Pancreas (tissue), 10 donors: ENCODE results near the gene ADCYAP1R1. TPM values are rescaled to one million over a fixed set of nuclear protein-coding genes. Genes with fewer than 3 reads are reported as not detected.

ENCODE experiments used
- ATAC-seq, 4 donors: fragments of 200-7000 bp; cut with Tn5 transposase; one replicate each; pipeline versions ENCODE4 v1.8.0 to v1.9.1; 2020; ENCODE audit warnings: mild to moderate bottlenecking in 4 of 4, moderate library complexity in 4 of 4
- DNase-seq, 6 donors: peaks; one replicate each; pipeline ENCODE4 v3.0.0-alpha.2; 2020
- FAIRE-seq: peaks from 2 replicates; lab custom pipeline; 2012; peaks lifted over from hg19 to GRCh38; lab: Jason Lieb, UNC
- H3K27ac ChIP-seq, 4 donors: fragments of 200-600 bp; sonication (generic); 1 replicate in 3 of 4; 2 replicates in 1 of 4; pipeline versions ENCODE4 v1.5.0 to v1.8.0; 2020
- H3K27me3 ChIP-seq, 4 donors: fragments of 200-600 bp; one replicate each; pipeline ENCODE4 v1.8.0; 2021
- H3K36me3 ChIP-seq, 3 donors: fragments of 200-600 bp; sonication (generic) in 1 of 3; one replicate each; pipeline versions ENCODE4 v1.5.0 to v1.8.0; 2020 to 2021
- H3K4me1 ChIP-seq, 3 donors: fragments of 200-600 bp; one replicate each; pipeline ENCODE4 v1.8.0; 2021
- H3K4me3 ChIP-seq, 4 donors: fragments of 200-600 bp; sonication (generic) in 2 of 4; one replicate each; pipeline versions ENCODE4 v1.5.0 to v1.8.0; 2020 to 2021
- H3K9me3 ChIP-seq, 4 donors: fragments of 200-600 bp; one replicate each; pipeline ENCODE4 v1.8.0; 2021
- CTCF ChIP-seq, 4 donors: fragments of 200-600 bp; sonication (generic) in 3 of 4; IDR thresholded peaks; one replicate each; pipeline versions ENCODE4 v1.5.0 to v1.8.0; 2021; ENCODE audit warnings: antibody characterized with exemption in 4 of 4
- WGBS, 2 donors: extraction: QIAGEN DNeasy Blood & Tissue Kit; methylation state at CpG; one replicate each; pipeline ENCODE4 v1.1.7; 2013; 5-methylcytosine and 5-hydroxymethylcytosine counted together
- intact Hi-C, 3 donors: fragments of 100-400 bp; cut with DNase I; formaldehyde crosslinking; loops; one replicate each; pipeline versions ENCODE4 v1.11.1 to v1.14.2; 2022
- polyA plus RNA-seq, 2 donors: library from polyadenylated mRNA; stranded (reverse); fragments of 200-250 nt; gene quantifications; one replicate each; pipeline ENCODE4 v1.2.3, GENCODE V29; 2013
- total RNA-seq, 6 donors: library from RNA; stranded (reverse); fragmentation: NEBNext Ultra II Directional in 4 of 6; extraction: Animal tissue kit (Norgen Biotek cat#: 25700) in 4 of 6; gene quantifications; one replicate each; pipeline versions ENCODE4 v1.2.1 to v1.2.4, GENCODE V29; 2021 to 2023
- donor health status: healthy with polysubstance abuse.
- donor health status: DM: no; HTN: no; CAD: no; lungs with moderate emphysema.
- donor health status: DM: no; HTN: no; CAD: no.
- donor health status: control.
- donor health status: control.
- donor health status: Bipolar disorder and iron deficiency.
- donor health status: DM: yes; HTN: yes; CAD: no.
- donor health status: DM: no; HTN: no; CAD: no.
- donor health status: DM: no; HTN: no; CAD: no.
- donor health status: DM: yes; HTN: yes; CAD: no.

The ADCYAP1R1 gene
- total and polyA plus RNA-seq, 8 donors: 0.27 to 2.7 (median 0.55) TPM

- H3K27me3 ChIP-seq: no peaks in the 10 kb centered on the region
- no peak overlapping the region for H3K4me3 ChIP-seq
- no peaks in the 10 kb centered on the region for H3K36me3 ChIP-seq
- 78 to 84% methylated on average over 7 of the region's 7 CpGs for WGBS, 2 donors
- no peaks in the 10 kb centered on the region for H3K9me3 ChIP-seq
- DNase-seq (no peak), ATAC-seq (no peak), FAIRE-seq (no peak)
- TF ChIP-seq CTCF (IDR thresholded peaks at IDR 0.05): no peak
- H3K4me1 ChIP-seq: no peaks in the 10 kb centered on the region
- intact Hi-C loops: loop anchor here in 1 of 3 donors (10.0 kb wide), 1 partner anchor 498 kb away; no protein-coding TSS in a partner anchor
- H3K27ac ChIP-seq: no peak overlapping the region
Measured at GRCh38 chr7:31137234-31137633, 85.1 kb downstream of the ADCYAP1R1 start.

- TF ChIP-seq CTCF (IDR thresholded peaks at IDR 0.05): no peak
- no peaks in the 10 kb centered on the region for H3K4me1 ChIP-seq
- intact Hi-C loops: no loop called here
- H3K27ac ChIP-seq: no peak overlapping the region
- H3K4me3 ChIP-seq: no peak overlapping the region
- no peaks in the 10 kb centered on the region for H3K27me3 ChIP-seq
- no peaks in the 10 kb centered on the region for H3K36me3 ChIP-seq
- H3K9me3 ChIP-seq: no peaks in the 10 kb centered on the region
- DNase-seq (no peak), FAIRE-seq (no peak), ATAC-seq (no peak)
Measured at GRCh38 chr7:31145339-31145738, 93.2 kb downstream of the ADCYAP1R1 start.

- Histone ChIP-seq H3K4me3 (no peak overlapping the region), H3K27ac (no peak overlapping the region), H3K4me1 (no peaks in the 10 kb centered on the region), H3K27me3 (no peaks in the 10 kb centered on the region), H3K36me3 (no peaks in the 10 kb centered on the region), H3K9me3 (no peaks in the 10 kb centered on the region)
- no peak for TF ChIP-seq CTCF (IDR thresholded peaks at IDR 0.05)
- no peak for FAIRE-seq
- 54 to 55% methylated on average over 1 of the region's 1 CpG for WGBS, 2 donors
- ATAC-seq: no peak
- intact Hi-C loops: no loop called here
- DNase-seq: no peak
Measured at GRCh38 chr7:31146030-31146429, 93.9 kb downstream of the ADCYAP1R1 start.

GRCh38 chr7:31146538-31146937 is 94.4 kb downstream of the ADCYAP1R1 start:
- FAIRE-seq: no peak

More at GRCh38 chr7:31146538-31146937, 94.4 kb downstream of the ADCYAP1R1 start:
- no peak for DNase-seq
- no peaks in the 10 kb centered on the region for H3K27me3 ChIP-seq
- H3K4me3 ChIP-seq: no peak overlapping the region
- no peak for TF ChIP-seq CTCF (IDR thresholded peaks at IDR 0.05)
- no peaks in the 10 kb centered on the region for H3K36me3 ChIP-seq
- intact Hi-C loops: no loop called here
- no peak for ATAC-seq
- no peak overlapping the region for H3K27ac ChIP-seq
- no peaks in the 10 kb centered on the region for H3K4me1 ChIP-seq
- 77 to 86% methylated on average over 4 of the region's 4 CpGs for WGBS, 2 donors
- H3K9me3 ChIP-seq: no peaks in the 10 kb centered on the region
